CD14-positive monocyte (primary cell): ENCODE data around the gene CRTC3. TPM values are rescaled to one million over a fixed set of nuclear protein-coding genes. Genes with fewer than 3 reads are reported as not detected.
"Not testable (repeated sequence)": the region's sequence is repeated elsewhere in the genome, so short reads cannot be mapped to it uniquely, and the experiment has no call there.

Source experiments
- DNase-seq, 3 donors: peaks; one replicate each; pipeline ENCODE4 v3.0.0-alpha.2; 2011 to 2022
- H2AFZ ChIP-seq: 2 replicates; pipeline ENCODE4 v1.6.0; 2012; ENCODE audit warnings: mild to moderate bottlenecking, low read depth, low read length, inconsistent platforms; ENCODE audit not compliant: insufficient read depth, poor library complexity, severe bottlenecking
- H3K27ac ChIP-seq, 2 donors: 1 replicate in 1 of 2; 2 replicates in 1 of 2; pipeline ENCODE4 v1.5.1; 2012 to 2013; ENCODE audit warnings: low read length in 2 of 2, control low read depth in 1 of 2, inconsistent platforms in 1 of 2, low read depth in 1 of 2, mild to moderate bottlenecking in 1 of 2
- H3K27me3 ChIP-seq, 2 donors: one replicate each; pipeline versions ENCODE4 v1.6.0 to v1.6.1; 2011 to 2013; ENCODE audit warnings: low read length in 2 of 2; ENCODE audit not compliant: control insufficient read depth in 2 of 2, insufficient read depth in 2 of 2
- H3K36me3 ChIP-seq, 2 donors: replicated peaks in 1 of 2; 1 replicate in 1 of 2; 2 replicates in 1 of 2; pipeline versions ENCODE4 v1.5.1 to v1.6.1; 2012 to 2013; ENCODE audit warnings: low read length in 2 of 2, control low read depth in 1 of 2, inconsistent platforms in 1 of 2, mild to moderate bottlenecking in 1 of 2; ENCODE audit not compliant: insufficient read depth in 2 of 2, control insufficient read depth in 1 of 2
- H3K4me1 ChIP-seq, 2 donors: 1 replicate in 1 of 2; 2 replicates in 1 of 2; pipeline versions ENCODE4 v1.5.1 to v1.6.1; 2012 to 2013; ENCODE audit warnings: low read length in 2 of 2, control low read depth in 1 of 2, inconsistent platforms in 1 of 2, mild to moderate bottlenecking in 1 of 2, moderate library complexity in 1 of 2; ENCODE audit not compliant: insufficient read depth in 2 of 2, control insufficient read depth in 1 of 2
- H3K4me2 ChIP-seq: replicated peaks from 2 replicates; pipeline ENCODE3; 2012; ENCODE audit warnings: low read length, moderate library complexity, mild to moderate bottlenecking; ENCODE audit not compliant: poor library complexity, severe bottlenecking; ENCODE audit errors: extremely low read depth
- H3K4me3 ChIP-seq, 3 experiments: fragments of 200-600 bp in 1 of 3; sonication (generic) in 1 of 3; replicated peaks in 1 of 3; 1 replicate in 2 of 3; 2 replicates in 1 of 3; pipeline ENCODE4 v1.5.1; 2011 to 2013; ENCODE audit warnings: low read length in 3 of 3, mild to moderate bottlenecking in 3 of 3, control low read depth in 2 of 3, low read depth in 2 of 3, inconsistent platforms in 1 of 3, moderate library complexity in 1 of 3
- H3K79me2 ChIP-seq: 2 replicates; pipeline ENCODE4 v1.6.0; 2012; ENCODE audit warnings: mild to moderate bottlenecking, control low read depth, inconsistent platforms, low read length, moderate library complexity; ENCODE audit not compliant: insufficient read depth
- H3K9ac ChIP-seq: 2 replicates; pipeline ENCODE4 v1.6.0; 2017; ENCODE audit warnings: low read length, mild to moderate bottlenecking; ENCODE audit not compliant: insufficient read depth, poor library complexity, severe bottlenecking
- H3K9me3 ChIP-seq, 2 donors: replicated peaks in 1 of 2; 1 replicate in 1 of 2; 2 replicates in 1 of 2; pipeline versions ENCODE4 v1.5.1 to v1.6.1; 2012 to 2013; ENCODE audit warnings: low read length in 2 of 2, control low read depth in 1 of 2; ENCODE audit not compliant: control insufficient read depth in 1 of 2, insufficient read depth in 1 of 2
- H4K20me1 ChIP-seq: 2 replicates; pipeline ENCODE4 v1.6.0; 2012; ENCODE audit warnings: mild to moderate bottlenecking, low read length, control low read depth, moderate library complexity; ENCODE audit not compliant: insufficient read depth
- H3K27ac Mint-ChIP-seq, 7 donors: one replicate each; pipeline ENCODE4 v1.8.0; 2020; ENCODE audit warnings: mild to moderate bottlenecking in 7 of 7, mixed read lengths in 7 of 7, moderate library complexity in 6 of 7, inconsistent platforms in 2 of 7
- H3K27me3 Mint-ChIP-seq, 3 donors: one replicate each; pipeline ENCODE4 v1.8.0; 2021 to 2022; ENCODE audit warnings: low read depth in 3 of 3, mild to moderate bottlenecking in 3 of 3, mixed read lengths in 3 of 3, moderate library complexity in 3 of 3, inconsistent platforms in 1 of 3
- H3K36me3 Mint-ChIP-seq, 2 donors: one replicate each; pipeline ENCODE4 v1.8.0; 2020; ENCODE audit warnings: mixed read lengths in 2 of 2, inconsistent platforms in 1 of 2, mild to moderate bottlenecking in 1 of 2
- H3K4me1 Mint-ChIP-seq: one replicate; pipeline ENCODE4 v1.8.0; 2020; ENCODE audit warnings: mild to moderate bottlenecking, mixed read lengths
- H3K4me3 Mint-ChIP-seq, 2 donors: one replicate each; pipeline ENCODE4 v1.8.0; 2020; ENCODE audit warnings: mild to moderate bottlenecking in 2 of 2, mixed read lengths in 2 of 2, moderate library complexity in 1 of 2
- H3K9me3 Mint-ChIP-seq, 7 donors: one replicate each; pipeline ENCODE4 v1.8.0; 2020 to 2022; ENCODE audit warnings: mixed read lengths in 7 of 7, mild to moderate bottlenecking in 6 of 7, moderate library complexity in 6 of 7, inconsistent platforms in 2 of 7
- CTCF ChIP-seq: fragments of 200-600 bp; IDR thresholded peaks from one replicate; pipeline ENCODE4 v1.8.0; 2022; ENCODE audit warnings: antibody characterized with exemption, mild to moderate bottlenecking
- WGBS: methylation state at CpG from one replicate; pipeline ENCODE4 v1.1.5; 2013; ENCODE audit warnings: missing lambda C conversion rate; ENCODE audit not compliant: insufficient coverage; 5-methylcytosine and 5-hydroxymethylcytosine counted together
- intact Hi-C, 2 donors: fragments of 100-400 bp; cut with micrococcal nuclease; formaldehyde crosslinking; loops; one replicate each; pipeline versions ENCODE4 v1.15.0 to v1.15.1; 2023
- polyA plus RNA-seq, 3 donors: library from polyadenylated mRNA; depleted of rRNA in 1 of 3; unstranded in 2 of 3; stranded (reverse) in 1 of 3; fragments of 300-500 nt in 2 of 3; fragments of >200 nt in 1 of 3; fragmentation: Illumina TruSeq in 2 of 3; gene quantifications; 1 replicate in 2 of 3; 2 replicates in 1 of 3; pipeline ENCODE4 v1.2.3, GENCODE V29; 2012 to 2021

Gene CRTC3
- polyA plus RNA-seq, 3 donors: 6.0 to 25.4 (median 12.2) TPM

- Histone ChIP-seq H3K9ac (no peak overlapping the region), H3K9me3 (no peaks in the 10 kb centered on the region), H3K27me3 (no peaks in the 10 kb centered on the region), H3K36me3 (no peaks in the 10 kb centered on the region), H3K4me2 (no peak overlapping the region), H2AFZ (peak overlapping the region; percentile 10), H3K79me2 (peaks cover 22% of the 10 kb centered on the region), H3K27ac (no peak overlapping the region), H3K4me3 (no peak overlapping the region), H3K4me1 (peaks cover 13 to 16% of the 10 kb centered on the region in 2 donors), H4K20me1 (no peaks in the 10 kb centered on the region)
- WGBS: 90% methylated on average over 4 of the region's 8 CpGs
- peaks cover 2 to 11% (median 6%) of the 10 kb centered on the region in 3 donors for H3K27me3 Mint-ChIP-seq
- peaks cover 0 to 3% of the 10 kb centered on the region in 2 donors for H3K36me3 Mint-ChIP-seq
- intact Hi-C loops: loop anchor here in 1 of 2 donors (5.0 kb wide), 1 partner anchor 35 kb away; no protein-coding TSS in a partner anchor
- no peak overlapping the region for H3K27ac Mint-ChIP-seq
- no peak overlapping the region for H3K4me3 Mint-ChIP-seq
- DNase-seq: no peak
- peaks cover 0 to 2% (median 0%) of the 10 kb centered on the region in 7 donors for H3K9me3 Mint-ChIP-seq
- peaks cover 23% of the 10 kb centered on the region for H3K4me1 Mint-ChIP-seq
- TF ChIP-seq CTCF: no peak
These were observed 137.5 kb downstream of the CRTC3 start for GRCh38 chr15:90667073-90667754.

- peaks cover 13 to 15% of the 10 kb centered on the region in 2 donors for H3K4me1 ChIP-seq
- H3K36me3 Mint-ChIP-seq, H3K4me2 ChIP-seq, H3K27ac Mint-ChIP-seq, DNase-seq, H4K20me1 ChIP-seq, H3K9me3 ChIP-seq, H3K4me3 Mint-ChIP-seq, H3K36me3 ChIP-seq, H3K27me3 ChIP-seq, H3K4me3 ChIP-seq, H3K27ac ChIP-seq, H3K9me3 Mint-ChIP-seq, H2AFZ ChIP-seq, H3K9ac ChIP-seq: not testable (repeated sequence)
- H3K4me1 Mint-ChIP-seq: peaks cover 25% of the 10 kb centered on the region
- no CpG with 5 or more reads among the region's 7 CpGs for WGBS
- intact Hi-C loops: loop anchor here in 1 of 2 donors (5.0 kb wide), 1 partner anchor 34 kb away; no protein-coding TSS in a partner anchor
- peaks cover 22% of the 10 kb centered on the region for H3K79me2 ChIP-seq
- peaks cover 2 to 11% (median 6%) of the 10 kb centered on the region in 3 donors for H3K27me3 Mint-ChIP-seq
These were observed 138.1 kb downstream of the CRTC3 start for GRCh38 chr15:90667755-90668345.

- H2AFZ ChIP-seq, H3K9me3 Mint-ChIP-seq, H3K27ac ChIP-seq, H3K4me2 ChIP-seq, H4K20me1 ChIP-seq, intact Hi-C loops, H3K27me3 ChIP-seq, H3K9ac ChIP-seq, H3K36me3 Mint-ChIP-seq, H3K4me3 Mint-ChIP-seq, H3K27ac Mint-ChIP-seq, H3K79me2 ChIP-seq, H3K4me1 ChIP-seq, H3K4me3 ChIP-seq, DNase-seq, H3K9me3 ChIP-seq, H3K36me3 ChIP-seq: not testable (repeated sequence)
- 100% methylated on average over 4 of the region's 8 CpGs for WGBS
- H3K4me1 Mint-ChIP-seq: peaks cover 14% of the 10 kb centered on the region
- H3K27me3 Mint-ChIP-seq: peaks cover 2 to 13% (median 11%) of the 10 kb centered on the region in 3 donors
These were observed 140.9 kb downstream of the CRTC3 start for GRCh38 chr15:90670631-90671030.
